Measurements from ENCODE around the gene BCAS3.

Gene BCAS3

DNA sequence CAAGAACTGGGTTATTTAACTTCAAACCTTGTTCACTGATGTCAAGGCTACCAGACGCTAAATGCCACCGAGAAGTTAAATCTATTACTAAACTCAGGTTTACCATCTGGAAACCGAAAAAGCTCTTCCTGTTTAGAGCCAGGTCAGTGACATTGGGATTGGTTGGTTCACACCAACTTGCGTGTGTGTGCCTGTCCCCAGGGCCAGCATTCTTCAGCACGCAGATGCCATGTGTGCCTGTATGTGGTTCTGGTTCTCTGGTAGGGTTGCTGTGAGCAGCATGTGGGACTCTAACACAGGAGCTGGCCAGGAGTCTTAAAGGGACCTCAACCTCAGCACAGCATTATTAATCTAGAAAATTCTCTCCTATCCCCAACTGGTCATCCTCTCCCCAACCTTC is 703.9 kb downstream of the BCAS3 start:
- no peak for ATAC-seq
- TF ChIP-seq SNAI2 (CRISPR knock-in tag; IDR thresholded peaks at IDR 0.05) (peak; percentile 36; the same call in 1 of the 2 replicates), GLIS3 (CRISPR knock-in tag; IDR thresholded peaks at IDR 0.05) (no peak), TCF4 (CRISPR knock-in tag; IDR thresholded peaks at IDR 0.05; ENCODE audit: borderline replicate concordance) (peak; percentile 67; the same call in 1 of the 2 replicates)
- TF ChIP-seq, protein P1, sequence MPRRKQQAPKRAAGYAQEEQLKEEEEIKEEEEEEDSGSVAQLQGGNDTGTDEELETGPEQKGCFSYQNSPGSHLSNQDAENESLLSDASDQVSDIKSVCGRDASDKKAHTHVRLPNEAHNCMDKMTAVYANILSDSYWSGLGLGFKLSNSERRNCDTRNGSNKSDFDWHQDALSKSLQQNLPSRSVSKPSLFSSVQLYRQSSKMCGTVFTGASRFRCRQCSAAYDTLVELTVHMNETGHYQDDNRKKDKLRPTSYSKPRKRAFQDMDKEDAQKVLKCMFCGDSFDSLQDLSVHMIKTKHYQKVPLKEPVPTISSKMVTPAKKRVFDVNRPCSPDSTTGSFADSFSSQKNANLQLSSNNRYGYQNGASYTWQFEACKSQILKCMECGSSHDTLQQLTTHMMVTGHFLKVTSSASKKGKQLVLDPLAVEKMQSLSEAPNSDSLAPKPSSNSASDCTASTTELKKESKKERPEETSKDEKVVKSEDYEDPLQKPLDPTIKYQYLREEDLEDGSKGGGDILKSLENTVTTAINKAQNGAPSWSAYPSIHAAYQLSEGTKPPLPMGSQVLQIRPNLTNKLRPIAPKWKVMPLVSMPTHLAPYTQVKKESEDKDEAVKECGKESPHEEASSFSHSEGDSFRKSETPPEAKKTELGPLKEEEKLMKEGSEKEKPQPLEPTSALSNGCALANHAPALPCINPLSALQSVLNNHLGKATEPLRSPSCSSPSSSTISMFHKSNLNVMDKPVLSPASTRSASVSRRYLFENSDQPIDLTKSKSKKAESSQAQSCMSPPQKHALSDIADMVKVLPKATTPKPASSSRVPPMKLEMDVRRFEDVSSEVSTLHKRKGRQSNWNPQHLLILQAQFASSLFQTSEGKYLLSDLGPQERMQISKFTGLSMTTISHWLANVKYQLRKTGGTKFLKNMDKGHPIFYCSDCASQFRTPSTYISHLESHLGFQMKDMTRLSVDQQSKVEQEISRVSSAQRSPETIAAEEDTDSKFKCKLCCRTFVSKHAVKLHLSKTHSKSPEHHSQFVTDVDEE (CRISPR knock-in tag; IDR thresholded peaks at IDR 0.05) = peak; percentile 60

DNA sequence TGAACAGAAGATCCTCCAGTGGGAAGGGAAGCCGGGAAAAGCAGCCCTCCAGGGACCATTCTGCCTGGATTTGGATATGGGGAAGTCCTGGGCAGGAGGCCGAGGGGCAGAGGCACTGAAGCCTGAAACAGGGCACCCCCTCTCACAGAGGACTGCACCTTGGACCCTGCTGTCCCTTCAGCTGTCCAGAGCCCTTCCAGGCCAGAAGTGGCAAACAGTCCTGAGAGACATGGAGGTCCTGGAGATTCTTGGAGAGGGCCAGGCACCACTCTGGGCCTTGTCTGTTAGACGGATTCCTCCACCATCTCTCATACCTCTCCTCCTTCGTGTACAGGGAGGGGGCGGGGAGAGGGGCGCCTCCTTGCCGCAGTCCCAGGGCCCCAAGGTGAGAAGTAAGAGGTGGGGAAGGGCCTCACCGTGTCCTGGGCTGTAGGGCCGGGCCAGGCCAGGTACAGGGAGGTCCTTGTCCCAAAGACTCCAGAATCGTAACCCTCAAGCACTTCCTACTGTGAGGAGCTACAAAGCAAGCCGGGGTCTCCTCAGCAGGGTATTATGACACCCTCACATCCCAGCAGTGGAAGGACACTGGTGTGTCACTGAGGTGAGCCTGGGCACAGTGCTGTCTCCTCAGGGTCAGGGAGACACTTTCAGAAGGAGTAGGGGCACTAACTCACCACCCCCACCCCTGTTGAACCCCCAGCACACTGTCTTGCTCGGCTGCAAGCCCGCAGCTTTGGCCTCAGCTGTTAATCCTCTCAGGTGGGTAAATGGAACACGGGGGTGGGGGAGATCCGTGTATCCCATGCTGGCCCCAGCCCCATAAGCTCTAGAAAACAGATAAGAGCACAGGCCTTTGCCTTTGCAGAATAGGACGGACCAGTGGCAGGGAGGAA is 705.4 kb downstream of the BCAS3 start:
- no peak for ATAC-seq
- TF ChIP-seq ZC3H10 (CRISPR knock-in tag; IDR thresholded peaks at IDR 0.05) = no peak
- TF ChIP-seq TCF4 (CRISPR knock-in tag; IDR thresholded peaks at IDR 0.05; ENCODE audit: borderline replicate concordance) = no peak
- no peak for TF ChIP-seq CSDC2 (CRISPR knock-in tag; IDR thresholded peaks at IDR 0.05)
- TF ChIP-seq GLIS3 (CRISPR knock-in tag; IDR thresholded peaks at IDR 0.05) = no peak
- no peak for TF ChIP-seq SNAI2 (CRISPR knock-in tag; IDR thresholded peaks at IDR 0.05)
- TF ChIP-seq ZFP30 (CRISPR knock-in tag; IDR thresholded peaks at IDR 0.05) = no peak
- TF ChIP-seq, protein P2, sequence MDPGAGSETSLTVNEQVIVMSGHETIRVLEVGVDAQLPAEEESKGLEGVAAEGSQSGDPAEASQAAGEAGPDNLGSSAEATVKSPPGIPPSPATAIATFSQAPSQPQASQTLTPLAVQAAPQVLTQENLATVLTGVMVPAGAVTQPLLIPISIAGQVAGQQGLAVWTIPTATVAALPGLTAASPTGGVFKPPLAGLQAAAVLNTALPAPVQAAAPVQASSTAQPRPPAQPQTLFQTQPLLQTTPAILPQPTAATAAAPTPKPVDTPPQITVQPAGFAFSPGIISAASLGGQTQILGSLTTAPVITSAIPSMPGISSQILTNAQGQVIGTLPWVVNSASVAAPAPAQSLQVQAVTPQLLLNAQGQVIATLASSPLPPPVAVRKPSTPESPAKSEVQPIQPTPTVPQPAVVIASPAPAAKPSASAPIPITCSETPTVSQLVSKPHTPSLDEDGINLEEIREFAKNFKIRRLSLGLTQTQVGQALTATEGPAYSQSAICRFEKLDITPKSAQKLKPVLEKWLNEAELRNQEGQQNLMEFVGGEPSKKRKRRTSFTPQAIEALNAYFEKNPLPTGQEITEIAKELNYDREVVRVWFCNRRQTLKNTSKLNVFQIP (CRISPR knock-in tag; IDR thresholded peaks at IDR 0.05; ENCODE audit: borderline replicate concordance, low read depth) = no peak
- TF ChIP-seq ARNTL (CRISPR knock-in tag; IDR thresholded peaks at IDR 0.05; ENCODE audit: borderline replicate concordance, low read depth) = no peak

- ATAC-seq = peak; percentile 80
- TF ChIP-seq ARNTL (CRISPR knock-in tag; IDR thresholded peaks at IDR 0.05; ENCODE audit: borderline replicate concordance, low read depth) (no peak), ZFP30 (CRISPR knock-in tag; IDR thresholded peaks at IDR 0.05) (no peak), CSDC2 (CRISPR knock-in tag; IDR thresholded peaks at IDR 0.05) (peak; percentile 89; the same call in 1 of the 2 replicates), ZFP3 (CRISPR knock-in tag; IDR thresholded peaks at IDR 0.05) (peak; percentile 83), TOX (CRISPR knock-in tag; IDR thresholded peaks at IDR 0.05; ENCODE audit: borderline replicate concordance) (no peak), OSR1 (CRISPR knock-in tag; IDR thresholded peaks at IDR 0.05) (no peak), ZC3H10 (CRISPR knock-in tag; IDR thresholded peaks at IDR 0.05) (no peak), CREB5 (CRISPR knock-in tag; IDR thresholded peaks at IDR 0.05; ENCODE audit: low read depth) (no peak), ESRRG (CRISPR knock-in tag; IDR thresholded peaks at IDR 0.05) (no peak), SNAI2 (CRISPR knock-in tag; IDR thresholded peaks at IDR 0.05) (0 out of 2 replicates have a peak, but pooled peaks have one; percentile 22), ZNF8 (CRISPR knock-in tag; IDR thresholded peaks at IDR 0.05) (0 out of 2 replicates have a peak, but pooled peaks have one; percentile 35), ZNF565 (CRISPR knock-in tag; conservative IDR thresholded peaks at IDR 0.05; ENCODE audit: low read depth) (no peak; the same call in 1 of the 2 replicates), ISL1 (CRISPR knock-in tag; IDR thresholded peaks at IDR 0.05) (peak; percentile 74; the same call in 1 of the 2 replicates), GLIS3 (CRISPR knock-in tag; IDR thresholded peaks at IDR 0.05) (peak; percentile 82; the same call in 1 of the 2 replicates), TCF4 (CRISPR knock-in tag; IDR thresholded peaks at IDR 0.05; ENCODE audit: borderline replicate concordance) (peak; percentile 98), ZNF70 (CRISPR knock-in tag; IDR thresholded peaks at IDR 0.05) (no peak), BACH2 (CRISPR knock-in tag; IDR thresholded peaks at IDR 0.05; ENCODE audit: borderline replicate concordance) (no peak)
- TF ChIP-seq, protein P3, sequence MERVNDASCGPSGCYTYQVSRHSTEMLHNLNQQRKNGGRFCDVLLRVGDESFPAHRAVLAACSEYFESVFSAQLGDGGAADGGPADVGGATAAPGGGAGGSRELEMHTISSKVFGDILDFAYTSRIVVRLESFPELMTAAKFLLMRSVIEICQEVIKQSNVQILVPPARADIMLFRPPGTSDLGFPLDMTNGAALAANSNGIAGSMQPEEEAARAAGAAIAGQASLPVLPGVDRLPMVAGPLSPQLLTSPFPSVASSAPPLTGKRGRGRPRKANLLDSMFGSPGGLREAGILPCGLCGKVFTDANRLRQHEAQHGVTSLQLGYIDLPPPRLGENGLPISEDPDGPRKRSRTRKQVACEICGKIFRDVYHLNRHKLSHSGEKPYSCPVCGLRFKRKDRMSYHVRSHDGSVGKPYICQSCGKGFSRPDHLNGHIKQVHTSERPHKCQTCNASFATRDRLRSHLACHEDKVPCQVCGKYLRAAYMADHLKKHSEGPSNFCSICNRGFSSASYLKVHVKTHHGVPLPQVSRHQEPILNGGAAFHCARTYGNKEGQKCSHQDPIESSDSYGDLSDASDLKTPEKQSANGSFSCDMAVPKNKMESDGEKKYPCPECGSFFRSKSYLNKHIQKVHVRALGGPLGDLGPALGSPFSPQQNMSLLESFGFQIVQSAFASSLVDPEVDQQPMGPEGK (CRISPR knock-in tag; IDR thresholded peaks at IDR 0.05; ENCODE audit: borderline replicate concordance) = 0 out of 2 replicates have a peak, but pooled peaks have one; percentile 31
- TF ChIP-seq, protein P1 (CRISPR knock-in tag; IDR thresholded peaks at IDR 0.05) = peak; percentile 92
- TF ChIP-seq, protein P2 (CRISPR knock-in tag; IDR thresholded peaks at IDR 0.05; ENCODE audit: borderline replicate concordance, low read depth) = no peak
Measured at GRCh38 chr17:61383689-61384201, 706.1 kb downstream of the BCAS3 start.
